Parathyroid adenoma (tissue), 2 donors: Measurements from ENCODE around the gene IRF7.

Experiments
- H2AFZ ChIP-seq: fragments of 300-600 bp; sonication (generic); one replicate; pipeline ENCODE4 v1.7.0; 2017; ENCODE audit warnings: antibody characterized with exemption, mild to moderate bottlenecking
- H3K27ac ChIP-seq: fragments of 300-600 bp; sonication (generic); one replicate; pipeline ENCODE4 v1.7.0; 2017
- H3K27me3 ChIP-seq: fragments of 300-600 bp; sonication (generic); one replicate; pipeline ENCODE4 v1.7.0; 2017; ENCODE audit warnings: low read length; ENCODE audit not compliant: control insufficient read depth, insufficient read depth
- H3K36me3 ChIP-seq: fragments of 300-600 bp; sonication (generic); one replicate; pipeline ENCODE4 v1.7.0; 2017; ENCODE audit warnings: low read length; ENCODE audit not compliant: control insufficient read depth, insufficient read depth
- H3K4me1 ChIP-seq: fragments of 300-600 bp; sonication (generic); one replicate; pipeline ENCODE4 v1.7.0; 2017; ENCODE audit warnings: control low read depth
- H3K4me2 ChIP-seq: fragments of 300-600 bp; sonication (generic); one replicate; pipeline ENCODE4 v1.7.0; 2017; ENCODE audit warnings: low read length
- H3K4me3 ChIP-seq: fragments of 300-600 bp; sonication (generic); one replicate; pipeline ENCODE4 v1.7.0; 2017; ENCODE audit warnings: low read depth, low read length
- H3K79me2 ChIP-seq: fragments of 300-600 bp; sonication (generic); one replicate; pipeline ENCODE4 v1.7.0; 2017; ENCODE audit warnings: control low read depth
- H3K9ac ChIP-seq: fragments of 300-600 bp; sonication (generic); one replicate; pipeline ENCODE4 v1.7.0; 2017; ENCODE audit warnings: mild to moderate bottlenecking
- H3K9me3 ChIP-seq: fragments of 300-600 bp; sonication (generic); one replicate; pipeline ENCODE4 v1.7.0; 2017; ENCODE audit warnings: low read length; ENCODE audit not compliant: control insufficient read depth
- CTCF ChIP-seq: fragments of 300-600 bp; sonication (generic); IDR thresholded peaks from one replicate; pipeline ENCODE4 v1.7.0; 2017; ENCODE audit warnings: antibody characterized with exemption, mild to moderate bottlenecking
- donor health status: primary hyperparathyroidism.

IRF7 gene

GRCh38 chr11:573146-573759 lies 42.5 kb downstream of the IRF7 start:
- no peak overlapping the region for H3K27ac ChIP-seq

GRCh38 chr11:571802-572185 lies 44.0 kb downstream of the IRF7 start:
- H3K4me2 ChIP-seq: no peak overlapping the region
- H2AFZ ChIP-seq: no peak overlapping the region
- no peaks in the 10 kb centered on the region for H3K27me3 ChIP-seq
- H3K9ac ChIP-seq: no peak overlapping the region
- no peaks in the 10 kb centered on the region for H3K36me3 ChIP-seq
- no peak overlapping the region for H3K27ac ChIP-seq
- H3K4me3 ChIP-seq: no peak overlapping the region
- H3K79me2 ChIP-seq: no peaks in the 10 kb centered on the region
- H3K4me1 ChIP-seq: no peaks in the 10 kb centered on the region
- no peaks in the 10 kb centered on the region for H3K9me3 ChIP-seq
- no peak for TF ChIP-seq CTCF

More at GRCh38 chr11:573146-573759, 42.5 kb downstream of the IRF7 start:
- H3K36me3 ChIP-seq: no peaks in the 10 kb centered on the region
- no peak overlapping the region for H3K4me2 ChIP-seq
- H3K27me3 ChIP-seq: no peaks in the 10 kb centered on the region
- no peaks in the 10 kb centered on the region for H3K9me3 ChIP-seq
- H3K9ac ChIP-seq: no peak overlapping the region
- H2AFZ ChIP-seq: no peak overlapping the region
- H3K4me3 ChIP-seq: no peak overlapping the region
- no peak for TF ChIP-seq CTCF
- H3K4me1 ChIP-seq: peaks cover 5% of the 10 kb centered on the region
- peaks cover 6% of the 10 kb centered on the region for H3K79me2 ChIP-seq

GRCh38 chr11:569158-569885 lies 46.4 kb downstream of the IRF7 start:
- peak overlapping the region; percentile 66 for H3K4me2 ChIP-seq
- H3K9me3 ChIP-seq: no peaks in the 10 kb centered on the region
- H2AFZ ChIP-seq: peak overlapping the region; percentile 51
- no peaks in the 10 kb centered on the region for H3K27me3 ChIP-seq
- no peak overlapping the region for H3K27ac ChIP-seq
- H3K4me1 ChIP-seq: no peaks in the 10 kb centered on the region
- H3K4me3 ChIP-seq: peak overlapping the region; percentile 34
- no peak for TF ChIP-seq CTCF
- H3K79me2 ChIP-seq: no peaks in the 10 kb centered on the region
- no peaks in the 10 kb centered on the region for H3K36me3 ChIP-seq
- no peak overlapping the region for H3K9ac ChIP-seq

GRCh38 chr11:568306-569157 lies 47.2 kb downstream of the IRF7 start:
- peak overlapping the region; percentile 34 for H3K4me3 ChIP-seq
- no peak for TF ChIP-seq CTCF
- H3K27ac ChIP-seq: no peak overlapping the region
- peak overlapping the region; percentile 51 for H2AFZ ChIP-seq
- no peaks in the 10 kb centered on the region for H3K9me3 ChIP-seq
- no peaks in the 10 kb centered on the region for H3K27me3 ChIP-seq
- peak overlapping the region; percentile 66 for H3K4me2 ChIP-seq
- H3K79me2 ChIP-seq: no peaks in the 10 kb centered on the region
- H3K36me3 ChIP-seq: no peaks in the 10 kb centered on the region
- no peak overlapping the region for H3K9ac ChIP-seq
- H3K4me1 ChIP-seq: no peaks in the 10 kb centered on the region
